Skeletal muscle tissue (tissue), 4 donors: ENCODE data around the gene GRIK3. TPM values are rescaled to one million over a fixed set of nuclear protein-coding genes. Genes with fewer than 3 reads are reported as not detected.

Experiments used
- H3K27ac ChIP-seq: one replicate; pipeline ENCODE4 v1.7.0; 2013; ENCODE audit warnings: mild to moderate bottlenecking, low read depth, low read length, inconsistent platforms
- H3K27me3 ChIP-seq, 3 donors: one replicate each; pipeline ENCODE4 v1.7.0; 2013; ENCODE audit warnings: low read length in 3 of 3; ENCODE audit not compliant: control insufficient read depth in 3 of 3, insufficient read depth in 3 of 3
- H3K36me3 ChIP-seq, 3 donors: one replicate each; pipeline ENCODE4 v1.7.0; 2013; ENCODE audit warnings: low read length in 3 of 3; ENCODE audit not compliant: control insufficient read depth in 3 of 3, insufficient read depth in 3 of 3
- H3K4me1 ChIP-seq, 3 donors: one replicate each; pipeline ENCODE4 v1.7.0; 2013; ENCODE audit warnings: low read length in 3 of 3, mild to moderate bottlenecking in 3 of 3; ENCODE audit not compliant: control insufficient read depth in 3 of 3, insufficient read depth in 3 of 3
- H3K4me3 ChIP-seq, 3 donors: one replicate each; pipeline ENCODE4 v1.7.0; 2013; ENCODE audit warnings: low read length in 3 of 3
- H3K9ac ChIP-seq, 3 donors: one replicate each; pipeline ENCODE4 v1.7.0; 2013; ENCODE audit warnings: low read length in 3 of 3, mild to moderate bottlenecking in 3 of 3, moderate library complexity in 2 of 3, low read depth in 1 of 3
- H3K9me3 ChIP-seq, 3 donors: one replicate each; pipeline ENCODE4 v1.7.0; 2013; ENCODE audit warnings: low read length in 3 of 3; ENCODE audit not compliant: control insufficient read depth in 3 of 3
- total RNA-seq: library from RNA; depleted of rRNA; stranded (reverse); fragments of >200 nt; gene quantifications from one replicate; pipeline ENCODE4 v1.2.3, GENCODE V29; 2014
- donor health status: Osteomylitis.

The GRIK3 gene
- total RNA-seq, 1 donor from 2014 or later: 0.52 TPM

GRCh38 chr1:36973056-36973455 is 61.3 kb downstream of the GRIK3 start:
- no peak overlapping the region for H3K4me3 ChIP-seq
- peaks cover 8 to 22% (median 8%) of the 10 kb centered on the region in 3 donors for H3K27me3 ChIP-seq
- H3K9me3 ChIP-seq: peaks cover 0 to 2% (median 1%) of the 10 kb centered on the region in 3 donors
- no peak overlapping the region for H3K27ac ChIP-seq
- H3K36me3 ChIP-seq: no peaks in the 10 kb centered on the region
- no peak overlapping the region for H3K9ac ChIP-seq
- H3K4me1 ChIP-seq: no peaks in the 10 kb centered on the region

- Histone ChIP-seq H3K4me1 (no peaks in the 10 kb centered on the region), H3K9me3 (no peaks in the 10 kb centered on the region), H3K36me3 (no peaks in the 10 kb centered on the region), H3K27ac (no peak overlapping the region), H3K9ac (no peak overlapping the region), H3K27me3 (peaks cover 3 to 25% (median 8%) of the 10 kb centered on the region in 3 donors), H3K4me3 (no peak overlapping the region)
Observed at GRCh38 chr1:36971852-36972618, 62.3 kb downstream of the GRIK3 start.

GRCh38 chr1:36968730-36969129 is 65.6 kb downstream of the GRIK3 start:
- H3K4me3 ChIP-seq: no peak overlapping the region
- H3K27ac ChIP-seq: no peak overlapping the region
- H3K4me1 ChIP-seq: no peaks in the 10 kb centered on the region
- H3K9me3 ChIP-seq: no peaks in the 10 kb centered on the region
- no peak overlapping the region for H3K9ac ChIP-seq
- peaks cover 0 to 22% (median 5%) of the 10 kb centered on the region in 3 donors for H3K27me3 ChIP-seq
- H3K36me3 ChIP-seq: no peaks in the 10 kb centered on the region

- Histone ChIP-seq H3K27ac (no peak overlapping the region), H3K4me1 (no peaks in the 10 kb centered on the region), H3K36me3 (no peaks in the 10 kb centered on the region), H3K4me3 (no peak overlapping the region), H3K27me3 (peaks cover 6 to 32% (median 8%) of the 10 kb centered on the region in 3 donors), H3K9ac (no peak overlapping the region), H3K9me3 (no peaks in the 10 kb centered on the region)
Observed at GRCh38 chr1:36966242-36966641, 68.1 kb downstream of the GRIK3 start.

- no peaks in the 10 kb centered on the region for H3K36me3 ChIP-seq
- no peaks in the 10 kb centered on the region for H3K4me1 ChIP-seq
- H3K4me3 ChIP-seq: no peak overlapping the region
- H3K27ac ChIP-seq: no peak overlapping the region
- H3K9me3 ChIP-seq: no peaks in the 10 kb centered on the region
- H3K9ac ChIP-seq: no peak overlapping the region
- H3K27me3 ChIP-seq: peaks cover 6 to 28% (median 12%) of the 10 kb centered on the region in 3 donors
Observed at GRCh38 chr1:36965275-36966159, 68.8 kb downstream of the GRIK3 start.

GRCh38 chr1:36964830-36965229 is 69.5 kb downstream of the GRIK3 start:
- Histone ChIP-seq H3K4me1 (no peaks in the 10 kb centered on the region), H3K27ac (no peak overlapping the region), H3K27me3 (peaks cover 6 to 28% (median 12%) of the 10 kb centered on the region in 3 donors), H3K9ac (no peak overlapping the region), H3K36me3 (no peaks in the 10 kb centered on the region), H3K9me3 (no peaks in the 10 kb centered on the region), H3K4me3 (no peak overlapping the region)

- Histone ChIP-seq H3K36me3 (no peaks in the 10 kb centered on the region), H3K9me3 (no peaks in the 10 kb centered on the region), H3K4me1 (no peaks in the 10 kb centered on the region), H3K27ac (no peak overlapping the region), H3K9ac (no peak overlapping the region), H3K4me3 (no peak overlapping the region), H3K27me3 (peaks cover 6 to 19% (median 12%) of the 10 kb centered on the region in 3 donors)
Observed at GRCh38 chr1:36963006-36963405, 71.3 kb downstream of the GRIK3 start.

GRCh38 chr1:36961062-36961615 is 73.2 kb downstream of the GRIK3 start:
- no peak overlapping the region for H3K9ac ChIP-seq
- H3K9me3 ChIP-seq: no peaks in the 10 kb centered on the region
- H3K27ac ChIP-seq: no peak overlapping the region
- H3K27me3 ChIP-seq: peaks cover 12 to 25% (median 19%) of the 10 kb centered on the region in 3 donors
- no peaks in the 10 kb centered on the region for H3K36me3 ChIP-seq
- no peak overlapping the region for H3K4me3 ChIP-seq
- no peaks in the 10 kb centered on the region for H3K4me1 ChIP-seq

GRCh38 chr1:36956570-36956969 is 77.7 kb downstream of the GRIK3 start:
- H3K36me3 ChIP-seq: no peaks in the 10 kb centered on the region
- no peak overlapping the region for H3K9ac ChIP-seq
- no peak overlapping the region for H3K27ac ChIP-seq
- no peaks in the 10 kb centered on the region for H3K4me1 ChIP-seq
- no peaks in the 10 kb centered on the region for H3K9me3 ChIP-seq
- H3K4me3 ChIP-seq: no peak overlapping the region
- H3K27me3 ChIP-seq: peaks cover 25 to 50% (median 27%) of the 10 kb centered on the region in 3 donors
